Activated naive CD4-positive, alpha-beta T cell treated with anti-CD3 and anti-CD28 coated beads, Interleukin-2, amount 50 U/mL, for 72 hours (primary cell): ENCODE data around the gene LMNA. TPM values are rescaled to one million over a fixed set of nuclear protein-coding genes. Genes with fewer than 3 reads are reported as not detected.

Experiments used
- ATAC-seq, 2 donors: fragments of 150-1000 bp; cut with Tn5 transposase; 2 replicates each; pipeline ENCODE4 v1.10.0; 2021; ENCODE audit warnings: mild to moderate bottlenecking in 2 of 2, moderate library complexity in 2 of 2
- DNase-seq, 2 donors: peaks; one replicate each; pipeline ENCODE4 v3.0.0; 2021 to 2022; ENCODE audit warnings: low spot score in 2 of 2
- H3K27ac Mint-ChIP-seq, 2 donors: one replicate each; pipeline ENCODE4 v1.8.0; 2022; ENCODE audit warnings: mild to moderate bottlenecking in 2 of 2, mixed read lengths in 2 of 2
- H3K36me3 Mint-ChIP-seq, 2 donors: one replicate each; pipeline ENCODE4 v1.8.0; 2022; ENCODE audit warnings: mixed read lengths in 2 of 2
- H3K9me3 Mint-ChIP-seq, 2 donors: one replicate each; pipeline ENCODE4 v1.8.0; 2022; ENCODE audit warnings: mixed read lengths in 2 of 2
- total RNA-seq, 2 donors: library from RNA; stranded (reverse); gene quantifications; one replicate each; pipeline ENCODE4 v1.2.3, GENCODE V29; 2022

Gene LMNA
- total RNA-seq, 2 donors from 2014 or later = 116 to 147 TPM

- DNase-seq (no peak), ATAC-seq (no peak)
- Mint-ChIP-seq H3K36me3 (peaks cover 0 to 14% of the 10 kb centered on the region in 2 donors), H3K27ac (no peak overlapping the region), H3K9me3 (no peaks in the 10 kb centered on the region)
These were observed 24.0 kb downstream of the LMNA start for GRCh38 chr1:156138458-156138867.

GRCh38 chr1:156140879-156141707 lies 26.6 kb downstream of the LMNA start:
- Mint-ChIP-seq H3K9me3 (no peaks in the 10 kb centered on the region), H3K27ac (no peak overlapping the region), H3K36me3 (peaks cover 0 to 5% of the 10 kb centered on the region in 2 donors)
- ATAC-seq (peak; percentile 16 to 42), DNase-seq (peak in 1 of 2 donors; percentile 77)

GRCh38 chr1:156143765-156144489 lies 29.4 kb downstream of the LMNA start:
- no peaks in the 10 kb centered on the region for H3K9me3 Mint-ChIP-seq
- no peak for DNase-seq
- no peak for ATAC-seq
- no peak overlapping the region for H3K27ac Mint-ChIP-seq
- no peaks in the 10 kb centered on the region for H3K36me3 Mint-ChIP-seq

GRCh38 chr1:156144742-156145141 lies 30.2 kb downstream of the LMNA start:
- no peak for ATAC-seq
- H3K27ac Mint-ChIP-seq = no peak overlapping the region

GRCh38 chr1:156145650-156146019 lies 31.1 kb downstream of the LMNA start:
- Mint-ChIP-seq H3K36me3 (no peaks in the 10 kb centered on the region), H3K9me3 (no peaks in the 10 kb centered on the region), H3K27ac (peak overlapping the region in 1 of 2 donors; percentile 86)
- no peak for DNase-seq
- ATAC-seq = no peak

More at GRCh38 chr1:156144742-156145141, 30.2 kb downstream of the LMNA start:
- DNase-seq = no peak
- Mint-ChIP-seq H3K9me3 (no peaks in the 10 kb centered on the region), H3K36me3 (no peaks in the 10 kb centered on the region)

GRCh38 chr1:156146020-156146768 lies 31.7 kb downstream of the LMNA start:
- no peaks in the 10 kb centered on the region for H3K9me3 Mint-ChIP-seq

GRCh38 chr1:156146769-156147405 lies 32.4 kb downstream of the LMNA start:
- ATAC-seq (peak in 1 of 2 donors; percentile 5), DNase-seq (no peak)
- no peaks in the 10 kb centered on the region for H3K9me3 Mint-ChIP-seq
- H3K36me3 Mint-ChIP-seq = no peaks in the 10 kb centered on the region
- H3K27ac Mint-ChIP-seq = peak overlapping the region; percentile 86 to 95

More at GRCh38 chr1:156146020-156146768, 31.7 kb downstream of the LMNA start:
- Mint-ChIP-seq H3K27ac (peak overlapping the region; percentile 86 to 95), H3K36me3 (no peaks in the 10 kb centered on the region)
- peak in 1 of 2 donors; percentile 50 for DNase-seq
- ATAC-seq = peak; percentile 63 to 80

GRCh38 chr1:156148216-156148615 lies 33.7 kb downstream of the LMNA start:
- H3K36me3 Mint-ChIP-seq = no peaks in the 10 kb centered on the region
- peak in 1 of 2 donors; percentile 17 for ATAC-seq

GRCh38 chr1:156149374-156150332 lies 35.1 kb downstream of the LMNA start:
- no peak for DNase-seq
- Mint-ChIP-seq H3K9me3 (no peaks in the 10 kb centered on the region), H3K36me3 (no peaks in the 10 kb centered on the region), H3K27ac (peak overlapping the region; percentile 36 to 86)
- peak in 1 of 2 donors; percentile 15 for ATAC-seq

More at GRCh38 chr1:156148216-156148615, 33.7 kb downstream of the LMNA start:
- DNase-seq = no peak
- no peaks in the 10 kb centered on the region for H3K9me3 Mint-ChIP-seq
- H3K27ac Mint-ChIP-seq = peak overlapping the region; percentile 82 to 86

- DNase-seq (no peak), ATAC-seq (peak in 1 of 2 donors; percentile 65)
- Mint-ChIP-seq H3K36me3 (no peaks in the 10 kb centered on the region), H3K27ac (peak overlapping the region in 1 of 2 donors; percentile 86), H3K9me3 (no peaks in the 10 kb centered on the region)
These were observed 36.0 kb downstream of the LMNA start for GRCh38 chr1:156150333-156151011.

GRCh38 chr1:156151093-156151688 lies 36.7 kb downstream of the LMNA start:
- Mint-ChIP-seq H3K36me3 (no peaks in the 10 kb centered on the region), H3K27ac (peak overlapping the region in 1 of 2 donors; percentile 50), H3K9me3 (no peaks in the 10 kb centered on the region)
- DNase-seq = no peak
- peak in 1 of 2 donors; percentile 6 for ATAC-seq

- Mint-ChIP-seq H3K27ac (peak overlapping the region in 1 of 2 donors; percentile 72), H3K36me3 (no peaks in the 10 kb centered on the region), H3K9me3 (no peaks in the 10 kb centered on the region)
- DNase-seq (no peak), ATAC-seq (no peak)
These were observed 38.1 kb downstream of the LMNA start for GRCh38 chr1:156152628-156153027.

GRCh38 chr1:156153362-156153761 lies 38.9 kb downstream of the LMNA start, which contains the start of gene SEMA4A:
TSS of gene SEMA4A (plus strand) at chr1:156153585. CDS start at chr1:156154579, 994 bp downstream.
- ATAC-seq (no peak), DNase-seq (no peak)
- Mint-ChIP-seq H3K9me3 (no peaks in the 10 kb centered on the region), H3K36me3 (no peaks in the 10 kb centered on the region), H3K27ac (peak within 1 kb of the TSS; percentile 61 to 83)

GRCh38 chr1:156154317-156154749 lies 39.8 kb downstream of the LMNA start:
- Mint-ChIP-seq H3K36me3 (no peaks in the 10 kb centered on the region), H3K9me3 (no peaks in the 10 kb centered on the region), H3K27ac (peak overlapping the region in 1 of 2 donors; percentile 83)
- DNase-seq (no peak), ATAC-seq (peak; percentile 78 to 80)
